Measurements from ENCODE around the gene DZIP3. TPM values are rescaled to one million over a fixed set of nuclear protein-coding genes. Genes with fewer than 3 reads are reported as not detected.
"Not testable (repeated sequence)": the region's sequence is repeated elsewhere in the genome, so short reads cannot be mapped to it uniquely, and the experiment has no call there.

DZIP3 gene
- total RNA-seq, 1 donor from 2014 or later = 8.5 TPM

DNA sequence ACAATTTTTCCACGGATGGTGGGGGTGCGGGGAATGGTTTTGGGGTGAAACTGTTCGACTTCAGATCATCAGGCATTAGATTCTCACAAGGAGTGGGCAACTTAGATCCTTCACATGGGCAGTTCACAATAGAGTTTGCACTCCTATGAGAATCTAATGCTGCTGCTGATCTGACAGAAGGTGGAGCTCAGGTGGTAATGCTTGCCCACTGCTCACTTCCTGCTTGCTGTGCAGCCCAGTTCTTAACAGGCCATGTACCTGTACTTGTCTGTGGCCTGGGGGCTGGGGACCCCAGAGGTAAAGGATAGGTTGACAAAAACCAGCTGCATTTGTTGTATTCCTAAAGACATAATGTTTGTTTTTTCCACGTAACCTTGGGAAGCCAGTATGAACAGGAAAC, 16.0 kb downstream of the DZIP3 start:
- Mint-ChIP-seq H3K27me3 (ENCODE audit: low read depth) (no peaks in the 10 kb centered on the region), H3K4me3 (ENCODE audit: unreplicated experiment) (no peak overlapping the region), H3K36me3 (ENCODE audit: low read depth) (peaks cover 2% of the 10 kb centered on the region), H3K9me3 (ENCODE audit: low read depth) (no peaks in the 10 kb centered on the region), H3K4me1 (ENCODE audit: low read depth) (peaks cover 9% of the 10 kb centered on the region), H3K27ac (ENCODE audit: unreplicated experiment) (no peak overlapping the region)
- DNase-seq (ENCODE audit: low spot score) = no peak
- TF ChIP-seq, protein P1, sequence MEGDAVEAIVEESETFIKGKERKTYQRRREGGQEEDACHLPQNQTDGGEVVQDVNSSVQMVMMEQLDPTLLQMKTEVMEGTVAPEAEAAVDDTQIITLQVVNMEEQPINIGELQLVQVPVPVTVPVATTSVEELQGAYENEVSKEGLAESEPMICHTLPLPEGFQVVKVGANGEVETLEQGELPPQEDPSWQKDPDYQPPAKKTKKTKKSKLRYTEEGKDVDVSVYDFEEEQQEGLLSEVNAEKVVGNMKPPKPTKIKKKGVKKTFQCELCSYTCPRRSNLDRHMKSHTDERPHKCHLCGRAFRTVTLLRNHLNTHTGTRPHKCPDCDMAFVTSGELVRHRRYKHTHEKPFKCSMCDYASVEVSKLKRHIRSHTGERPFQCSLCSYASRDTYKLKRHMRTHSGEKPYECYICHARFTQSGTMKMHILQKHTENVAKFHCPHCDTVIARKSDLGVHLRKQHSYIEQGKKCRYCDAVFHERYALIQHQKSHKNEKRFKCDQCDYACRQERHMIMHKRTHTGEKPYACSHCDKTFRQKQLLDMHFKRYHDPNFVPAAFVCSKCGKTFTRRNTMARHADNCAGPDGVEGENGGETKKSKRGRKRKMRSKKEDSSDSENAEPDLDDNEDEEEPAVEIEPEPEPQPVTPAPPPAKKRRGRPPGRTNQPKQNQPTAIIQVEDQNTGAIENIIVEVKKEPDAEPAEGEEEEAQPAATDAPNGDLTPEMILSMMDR (IDR thresholded peaks at IDR 0.05) = no peak

DNA sequence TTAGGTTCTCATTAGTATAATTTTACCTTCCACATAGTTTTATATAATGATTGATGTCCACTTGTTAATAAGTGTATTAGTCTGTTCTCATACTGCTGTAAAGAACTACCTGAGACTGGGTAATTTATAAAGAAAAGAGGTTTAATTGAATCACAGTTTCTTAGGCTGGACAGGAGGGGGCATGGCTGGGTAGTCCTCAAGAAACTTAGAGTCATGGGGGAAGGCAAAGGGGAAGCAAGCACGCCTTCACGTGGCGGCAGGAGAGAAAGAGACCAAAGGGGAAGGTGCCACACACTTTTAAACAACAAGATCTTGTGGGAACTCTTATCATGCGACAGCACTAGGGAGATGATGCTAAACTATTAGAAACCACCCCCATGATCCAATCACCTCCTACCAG, 19.2 kb downstream of the DZIP3 start:
- Mint-ChIP-seq H3K36me3 (ENCODE audit: low read depth) (peaks cover 2% of the 10 kb centered on the region), H3K4me1 (ENCODE audit: low read depth) (peaks cover 3% of the 10 kb centered on the region), H3K27ac (ENCODE audit: unreplicated experiment) (no peak overlapping the region), H3K9me3 (ENCODE audit: low read depth) (no peaks in the 10 kb centered on the region), H3K27me3 (ENCODE audit: low read depth) (no peaks in the 10 kb centered on the region), H3K4me3 (ENCODE audit: unreplicated experiment) (no peak overlapping the region)
- TF ChIP-seq, protein P1 (IDR thresholded peaks at IDR 0.05) = no peak
- no peak for DNase-seq (ENCODE audit: low spot score)

DNA sequence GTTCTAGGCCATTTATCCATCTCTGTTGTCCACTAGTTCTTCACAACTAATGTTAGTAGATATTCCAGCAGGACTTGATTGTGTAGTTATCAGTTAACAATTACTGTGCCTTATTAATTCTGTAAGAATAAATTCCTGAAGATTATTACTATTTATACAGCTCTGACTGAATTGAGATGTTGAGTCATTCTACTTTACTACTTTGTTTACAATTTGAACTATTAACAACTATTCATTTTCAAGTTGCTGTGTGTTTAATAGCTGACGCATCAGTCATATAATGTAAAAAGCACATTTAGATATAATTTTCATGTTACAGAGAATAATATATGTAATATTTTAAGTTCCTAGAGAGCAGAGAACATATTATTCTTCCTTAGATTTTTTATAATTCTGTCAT, 21.1 kb downstream of the DZIP3 start:
- Mint-ChIP-seq H3K4me3 (ENCODE audit: unreplicated experiment) (no peak overlapping the region), H3K27me3 (ENCODE audit: low read depth) (no peaks in the 10 kb centered on the region), H3K4me1 (ENCODE audit: low read depth) (no peaks in the 10 kb centered on the region), H3K9me3 (ENCODE audit: low read depth) (no peaks in the 10 kb centered on the region), H3K36me3 (ENCODE audit: low read depth) (peaks cover 3% of the 10 kb centered on the region), H3K27ac (ENCODE audit: unreplicated experiment) (no peak overlapping the region)
- no peak for DNase-seq (ENCODE audit: low spot score)
- TF ChIP-seq, protein P1 (IDR thresholded peaks at IDR 0.05) = no peak

DNA sequence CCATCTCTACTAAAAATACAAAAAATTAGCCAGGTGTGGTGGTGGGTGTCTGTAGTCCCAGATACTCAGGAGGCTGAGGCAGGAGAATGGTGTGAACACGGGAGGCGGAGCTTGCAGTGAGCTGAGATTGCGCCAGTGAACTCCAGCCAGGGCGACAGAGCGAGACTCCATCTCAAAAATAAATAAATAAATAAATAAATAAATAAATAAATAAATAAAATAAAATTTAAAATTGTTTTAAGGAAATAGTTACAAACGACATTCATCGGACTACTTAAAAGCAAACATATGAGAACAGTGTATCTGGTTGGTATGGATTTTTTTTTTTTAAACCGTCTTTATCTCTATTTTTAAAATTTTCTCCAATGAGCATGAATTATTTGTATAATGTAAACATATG, 26.6 kb downstream of the DZIP3 start:
- not testable (repeated sequence) for H3K9me3 Mint-ChIP-seq (ENCODE audit: low read depth); H3K27ac Mint-ChIP-seq (ENCODE audit: unreplicated experiment); H3K36me3 Mint-ChIP-seq (ENCODE audit: low read depth); H3K4me1 Mint-ChIP-seq (ENCODE audit: low read depth); DNase-seq (ENCODE audit: low spot score); H3K4me3 Mint-ChIP-seq (ENCODE audit: unreplicated experiment); H3K27me3 Mint-ChIP-seq (ENCODE audit: low read depth)

DNA sequence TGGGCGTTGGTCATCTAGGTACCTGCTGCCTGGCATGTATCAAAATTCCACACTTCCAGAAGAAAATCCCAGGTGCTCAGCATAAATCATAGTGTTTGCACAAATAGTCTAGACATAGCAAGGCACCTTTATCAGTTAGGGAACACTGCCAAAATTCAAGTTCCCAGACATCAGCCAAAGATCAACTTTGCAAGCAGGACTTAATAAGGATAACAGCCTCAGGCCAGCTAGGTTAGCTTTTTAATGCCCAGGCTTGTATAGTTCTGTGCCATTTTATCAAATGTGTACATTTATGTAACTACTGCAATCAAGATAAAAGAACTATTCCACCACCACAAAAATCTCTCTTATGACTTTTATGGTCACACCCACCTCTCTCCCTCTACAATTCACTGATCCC, 30.7 kb downstream of the DZIP3 start:
- DNase-seq (ENCODE audit: low spot score) = no peak
- Mint-ChIP-seq H3K9me3 (ENCODE audit: low read depth) (peaks cover 2% of the 10 kb centered on the region), H3K27me3 (ENCODE audit: low read depth) (no peaks in the 10 kb centered on the region), H3K4me3 (ENCODE audit: unreplicated experiment) (no peak overlapping the region), H3K36me3 (ENCODE audit: low read depth) (peaks cover 7% of the 10 kb centered on the region), H3K4me1 (ENCODE audit: low read depth) (no peaks in the 10 kb centered on the region), H3K27ac (ENCODE audit: unreplicated experiment) (no peak overlapping the region)
- TF ChIP-seq, protein P1 (IDR thresholded peaks at IDR 0.05) = no peak

DNA sequence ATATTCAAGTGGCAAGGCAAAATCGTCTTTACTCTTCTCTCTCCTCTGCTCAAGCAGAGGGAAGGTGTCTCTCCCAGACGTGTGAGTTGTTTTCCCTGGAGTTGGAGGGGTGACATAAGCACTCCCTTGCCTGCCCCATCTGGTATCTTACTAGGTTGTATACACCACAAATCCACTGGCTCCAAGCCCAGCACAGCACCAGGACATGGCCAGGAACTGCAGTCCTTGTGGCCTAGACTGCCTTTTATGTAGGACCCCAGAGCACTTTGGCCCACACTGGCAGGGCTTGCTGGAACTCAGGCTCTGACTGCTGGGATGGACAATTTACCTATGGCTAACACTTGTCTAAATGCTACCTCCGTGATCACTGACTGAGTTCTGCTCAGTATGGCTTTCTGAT, 34.0 kb downstream of the DZIP3 start:
- no peaks in the 10 kb centered on the region for H3K4me1 Mint-ChIP-seq (ENCODE audit: low read depth)
- no peak overlapping the region for H3K4me3 Mint-ChIP-seq (ENCODE audit: unreplicated experiment)
- peaks cover 2% of the 10 kb centered on the region for H3K9me3 Mint-ChIP-seq (ENCODE audit: low read depth)
- peaks cover 9% of the 10 kb centered on the region for H3K36me3 Mint-ChIP-seq (ENCODE audit: low read depth)
- no peaks in the 10 kb centered on the region for H3K27me3 Mint-ChIP-seq (ENCODE audit: low read depth)
- TF ChIP-seq, protein P1 (IDR thresholded peaks at IDR 0.05) = no peak
- DNase-seq (ENCODE audit: low spot score) = no peak
- H3K27ac Mint-ChIP-seq (ENCODE audit: unreplicated experiment) = no peak overlapping the region
